Type B pancreatic cell (in vitro differentiated cells): Measurements from ENCODE around the gene ITGB3. TPM values are rescaled to one million over a fixed set of nuclear protein-coding genes. Genes with fewer than 3 reads are reported as not detected.

Experiments
- DNase-seq: peaks from one replicate; pipeline ENCODE4 v3.0.0; 2021; ENCODE audit warnings: mixed read lengths; ENCODE audit not compliant: unreplicated experiment; ENCODE audit errors: extremely low spot score
- H3K27ac Mint-ChIP-seq: 2 replicates; pipeline ENCODE4 v1.8.0; 2021; ENCODE audit warnings: mild to moderate bottlenecking, mixed read lengths
- H3K27me3 Mint-ChIP-seq: 2 replicates; pipeline ENCODE4 v1.8.0; 2021; ENCODE audit warnings: mixed read lengths
- H3K36me3 Mint-ChIP-seq: 2 replicates; pipeline ENCODE4 v1.8.0; 2021; ENCODE audit warnings: mixed read lengths
- H3K4me1 Mint-ChIP-seq: one replicate; pipeline ENCODE4 v1.8.0; 2021; ENCODE audit warnings: mixed read lengths; ENCODE audit not compliant: unreplicated experiment
- H3K4me3 Mint-ChIP-seq: 2 replicates; pipeline ENCODE4 v1.8.0; 2021; ENCODE audit warnings: mild to moderate bottlenecking, mixed read lengths
- H3K9me3 Mint-ChIP-seq: 2 replicates; pipeline ENCODE4 v1.8.0; 2021; ENCODE audit warnings: mixed read lengths
- total RNA-seq: library from RNA; stranded (reverse); gene quantifications from 2 replicates; pipeline ENCODE4 v1.2.1, GENCODE V29; 2021; ENCODE audit warnings: low replicate concordance
- TF ChIP-seq, protein P1 (sequence below): fragments of 200-600 bp; sonication (generic); conservative IDR thresholded peaks from 2 replicates; pipeline ENCODE4 v1.5.0; 2021; ENCODE audit warnings: antibody characterized with exemption, mild to moderate bottlenecking

The ITGB3 gene
- total RNA-seq, 1 donor from 2014 or later, result 1.6 TPM

GRCh38 chr17:47229535-47230443 is 23.8 kb upstream of the ITGB3 start:
- DNase-seq, result peak; percentile 78
- TF ChIP-seq, protein P1, sequence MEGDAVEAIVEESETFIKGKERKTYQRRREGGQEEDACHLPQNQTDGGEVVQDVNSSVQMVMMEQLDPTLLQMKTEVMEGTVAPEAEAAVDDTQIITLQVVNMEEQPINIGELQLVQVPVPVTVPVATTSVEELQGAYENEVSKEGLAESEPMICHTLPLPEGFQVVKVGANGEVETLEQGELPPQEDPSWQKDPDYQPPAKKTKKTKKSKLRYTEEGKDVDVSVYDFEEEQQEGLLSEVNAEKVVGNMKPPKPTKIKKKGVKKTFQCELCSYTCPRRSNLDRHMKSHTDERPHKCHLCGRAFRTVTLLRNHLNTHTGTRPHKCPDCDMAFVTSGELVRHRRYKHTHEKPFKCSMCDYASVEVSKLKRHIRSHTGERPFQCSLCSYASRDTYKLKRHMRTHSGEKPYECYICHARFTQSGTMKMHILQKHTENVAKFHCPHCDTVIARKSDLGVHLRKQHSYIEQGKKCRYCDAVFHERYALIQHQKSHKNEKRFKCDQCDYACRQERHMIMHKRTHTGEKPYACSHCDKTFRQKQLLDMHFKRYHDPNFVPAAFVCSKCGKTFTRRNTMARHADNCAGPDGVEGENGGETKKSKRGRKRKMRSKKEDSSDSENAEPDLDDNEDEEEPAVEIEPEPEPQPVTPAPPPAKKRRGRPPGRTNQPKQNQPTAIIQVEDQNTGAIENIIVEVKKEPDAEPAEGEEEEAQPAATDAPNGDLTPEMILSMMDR, result peak; percentile 92
- H3K4me3 Mint-ChIP-seq, result peak overlapping the region; percentile 70
- peak overlapping the region; percentile 22 for H3K27ac Mint-ChIP-seq
- no peaks in the 10 kb centered on the region for H3K9me3 Mint-ChIP-seq
- H3K4me1 Mint-ChIP-seq, result peaks cover 16% of the 10 kb centered on the region
- no peaks in the 10 kb centered on the region for H3K36me3 Mint-ChIP-seq
- peaks cover 13% of the 10 kb centered on the region for H3K27me3 Mint-ChIP-seq

GRCh38 chr17:47230864-47231263 is 22.8 kb upstream of the ITGB3 start:
- TF ChIP-seq, protein P1, result no peak
- H3K9me3 Mint-ChIP-seq, result no peaks in the 10 kb centered on the region
- no peak overlapping the region for H3K4me3 Mint-ChIP-seq
- peaks cover 13% of the 10 kb centered on the region for H3K27me3 Mint-ChIP-seq
- H3K36me3 Mint-ChIP-seq, result no peaks in the 10 kb centered on the region
- H3K4me1 Mint-ChIP-seq, result peaks cover 16% of the 10 kb centered on the region
- no peak for DNase-seq
- H3K27ac Mint-ChIP-seq, result no peak overlapping the region

DNA sequence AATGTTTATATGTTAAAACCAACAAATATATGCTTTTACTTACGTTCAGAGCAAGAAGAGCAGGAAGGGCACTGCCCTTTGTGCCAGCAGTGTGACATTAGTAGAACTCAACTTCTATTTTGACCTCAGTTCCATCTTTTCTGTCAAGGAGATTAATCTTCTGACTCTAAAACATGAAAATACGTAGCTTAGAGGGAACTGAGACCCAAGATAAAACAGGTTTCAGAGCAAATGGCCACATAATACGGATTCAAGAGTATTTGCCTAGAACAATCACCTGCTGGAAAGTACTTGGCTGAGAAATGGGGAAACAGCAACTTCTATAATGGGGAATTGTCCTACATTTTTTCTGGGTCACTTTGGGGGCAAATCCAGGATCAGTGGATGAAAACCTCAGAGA is 22.3 kb upstream of the ITGB3 start:
- Mint-ChIP-seq H3K36me3 (no peaks in the 10 kb centered on the region), H3K4me1 (peaks cover 16% of the 10 kb centered on the region), H3K9me3 (no peaks in the 10 kb centered on the region), H3K4me3 (no peak overlapping the region), H3K27me3 (peaks cover 13% of the 10 kb centered on the region), H3K27ac (no peak overlapping the region)
- TF ChIP-seq, protein P1, result no peak
- no peak for DNase-seq

GRCh38 chr17:47231866-47232265 is 21.8 kb upstream of the ITGB3 start:
- DNase-seq, result no peak
- H3K27ac Mint-ChIP-seq, result no peak overlapping the region
- no peaks in the 10 kb centered on the region for H3K9me3 Mint-ChIP-seq
- no peak overlapping the region for H3K4me3 Mint-ChIP-seq
- peaks cover 16% of the 10 kb centered on the region for H3K4me1 Mint-ChIP-seq
- TF ChIP-seq, protein P1, result no peak
- H3K36me3 Mint-ChIP-seq, result no peaks in the 10 kb centered on the region
- H3K27me3 Mint-ChIP-seq, result peaks cover 13% of the 10 kb centered on the region

DNA sequence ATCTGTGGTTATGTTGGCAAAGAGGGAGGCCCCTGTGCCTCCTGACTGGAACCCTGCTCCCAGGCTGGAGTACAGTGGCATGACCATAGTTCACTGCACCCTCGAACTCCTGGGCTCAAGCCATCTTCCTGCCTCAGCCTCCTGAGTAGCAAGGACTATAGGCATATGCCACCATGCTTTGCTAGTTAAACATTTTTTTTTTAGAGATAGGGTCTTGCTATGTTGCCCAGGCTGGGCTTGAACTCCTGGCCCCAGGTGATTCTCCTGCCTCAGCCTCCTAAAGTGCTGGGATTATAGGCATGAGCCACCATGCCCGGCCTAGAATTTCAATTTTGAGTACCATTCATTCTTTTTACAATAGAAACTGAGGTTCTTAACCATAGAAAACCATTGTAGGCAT is 21.2 kb upstream of the ITGB3 start:
- Mint-ChIP-seq H3K27ac (no peak overlapping the region), H3K36me3 (no peaks in the 10 kb centered on the region), H3K4me1 (peaks cover 16% of the 10 kb centered on the region), H3K27me3 (peaks cover 13% of the 10 kb centered on the region), H3K4me3 (no peak overlapping the region), H3K9me3 (no peaks in the 10 kb centered on the region)
- TF ChIP-seq, protein P1, result no peak
- DNase-seq, result no peak
